Peyer's patch (tissue), 4 donors: ENCODE results near the gene ERCC2. TPM values are rescaled to one million over a fixed set of nuclear protein-coding genes. Genes with fewer than 3 reads are reported as not detected.

Experiments used
- DNase-seq, 3 donors: peaks; one replicate each; pipeline ENCODE4 v3.0.0-alpha.2; 2017 to 2019
- H3K27ac ChIP-seq, 4 donors: fragments of 200-600 bp; sonication (generic); one replicate each; pipeline ENCODE4 v1.5.1; 2016 to 2019
- H3K27me3 ChIP-seq, 2 donors: fragments of 200-600 bp; sonication (generic); one replicate each; pipeline ENCODE4 v1.5.1; 2019
- H3K36me3 ChIP-seq, 3 donors: fragments of 200-600 bp; sonication (generic); one replicate each; pipeline ENCODE4 v1.5.1; 2016 to 2019
- H3K4me1 ChIP-seq, 4 donors: fragments of 200-600 bp; sonication (generic); one replicate each; pipeline ENCODE4 v1.5.1; 2016 to 2019
- H3K4me3 ChIP-seq, 4 donors: fragments of 200-600 bp; sonication (generic); 1 replicate in 3 of 4; 2 replicates in 1 of 4; pipeline ENCODE4 v1.5.1; 2016 to 2019; ENCODE audit warnings: mild to moderate bottlenecking in 1 of 4
- H3K9me3 ChIP-seq, 4 donors: fragments of 200-600 bp; sonication (generic); one replicate each; pipeline ENCODE4 v1.5.1; 2016 to 2019; ENCODE audit warnings: mild to moderate bottlenecking in 1 of 4
- CTCF ChIP-seq, 6 experiments: fragments of 450-650 bp in 4 of 6; fragments of 200-600 bp in 2 of 6; sonication (generic) in 1 of 6; IDR thresholded peaks; one replicate each; pipeline ENCODE4 v1.5.1; 2017 to 2019; ENCODE audit warnings: antibody characterized with exemption in 6 of 6, mild to moderate bottlenecking in 3 of 6, moderate library complexity in 1 of 6
- POLR2A ChIP-seq, 2 donors: fragments of 450-650 bp; IDR thresholded peaks; one replicate each; pipeline ENCODE4 v1.5.1; 2017; ENCODE audit warnings: antibody characterized with exemption in 2 of 2, mild to moderate bottlenecking in 2 of 2, moderate library complexity in 2 of 2
- total RNA-seq, 4 donors: library from RNA; depleted of rRNA; stranded (reverse); fragments of >200 nt; gene quantifications; one replicate each; pipeline ENCODE4 v1.1.0, GENCODE V29; 2016

Gene ERCC2
- total RNA-seq, 4 donors from 2014 or later = 12.3 to 23.9 (median 14.3) TPM

GRCh38 chr19:45333609-45334303 lies 36.6 kb downstream of the ERCC2 start:
- TF ChIP-seq CTCF (IDR thresholded peaks at IDR 0.05) = no peak
- TF ChIP-seq POLR2A (IDR thresholded peaks at IDR 0.05) = no peak
- Histone ChIP-seq H3K27me3 (no peaks in the 10 kb centered on the region), H3K27ac (no peak overlapping the region), H3K9me3 (no peaks in the 10 kb centered on the region), H3K4me1 (no peaks in the 10 kb centered on the region), H3K36me3 (no peaks in the 10 kb centered on the region), H3K4me3 (no peak overlapping the region)
- DNase-seq = no peak

- TF ChIP-seq CTCF (IDR thresholded peaks at IDR 0.05) = no peak
- no peak for TF ChIP-seq POLR2A (IDR thresholded peaks at IDR 0.05)
- DNase-seq = no peak
Observed at GRCh38 chr19:45331411-45331810, 39.0 kb downstream of the ERCC2 start.

DNA sequence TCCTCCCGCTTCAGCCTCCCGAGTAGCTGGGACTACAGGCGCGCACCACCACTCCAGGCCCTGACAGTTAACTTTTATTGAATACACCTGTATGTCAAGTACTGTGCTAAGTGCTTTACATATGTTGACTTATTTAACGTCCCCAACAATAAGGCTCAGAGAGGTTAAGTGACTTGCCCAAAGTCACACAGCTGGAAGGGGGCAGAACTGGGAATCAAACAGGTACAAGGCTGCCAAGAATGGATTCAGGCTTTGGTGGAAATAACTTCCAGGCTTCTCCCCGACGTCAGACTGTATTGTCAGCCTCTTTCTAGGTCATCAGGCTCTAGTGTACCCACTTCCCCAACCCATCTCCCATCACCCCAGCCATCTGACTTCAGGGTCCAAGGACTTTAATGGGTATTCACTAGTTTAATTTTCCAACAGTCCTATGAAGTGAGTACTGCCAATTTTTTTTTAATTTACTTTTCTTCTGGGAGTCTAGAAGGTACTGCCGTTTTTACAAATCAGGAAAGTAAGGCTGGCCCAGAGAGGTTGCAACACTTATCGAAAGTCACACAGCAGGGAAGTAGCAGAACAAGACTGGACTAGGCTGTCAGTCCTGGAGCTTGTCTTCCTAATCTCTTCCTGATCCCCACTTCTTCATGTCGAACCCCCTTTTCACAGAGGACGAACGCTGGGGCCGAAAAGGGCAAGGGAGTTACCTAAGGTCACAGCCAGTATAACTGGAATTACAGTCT lies 42.8 kb downstream of the ERCC2 start:
- no peak for TF ChIP-seq POLR2A (IDR thresholded peaks at IDR 0.05)
- TF ChIP-seq CTCF (IDR thresholded peaks at IDR 0.05) = no peak
- H3K9me3 ChIP-seq = no peaks in the 10 kb centered on the region
- H3K27ac ChIP-seq = no peak overlapping the region
- no peak overlapping the region for H3K4me3 ChIP-seq
- H3K36me3 ChIP-seq = no peaks in the 10 kb centered on the region
- DNase-seq = no peak
- peaks cover 0 to 7% of the 10 kb centered on the region in 2 donors for H3K27me3 ChIP-seq
- H3K4me1 ChIP-seq = peaks cover 0 to 6% (median 0%) of the 10 kb centered on the region in 4 donors

More at GRCh38 chr19:45331411-45331810, 39.0 kb downstream of the ERCC2 start:
- Histone ChIP-seq H3K9me3 (no peaks in the 10 kb centered on the region), H3K27ac (no peak overlapping the region), H3K27me3 (no peaks in the 10 kb centered on the region), H3K4me1 (no peaks in the 10 kb centered on the region), H3K4me3 (no peak overlapping the region), H3K36me3 (no peaks in the 10 kb centered on the region)

GRCh38 chr19:45324349-45324907 lies 45.9 kb downstream of the ERCC2 start:
- TF ChIP-seq CTCF (IDR thresholded peaks at IDR 0.05) (no peak), POLR2A (IDR thresholded peaks at IDR 0.05) (no peak)
- Histone ChIP-seq H3K27ac (no peak overlapping the region), H3K4me3 (no peak overlapping the region), H3K36me3 (no peaks in the 10 kb centered on the region), H3K9me3 (no peaks in the 10 kb centered on the region), H3K27me3 (peaks cover 0 to 7% of the 10 kb centered on the region in 2 donors), H3K4me1 (peaks cover 0 to 6% (median 0%) of the 10 kb centered on the region in 4 donors)
- DNase-seq = no peak

DNA sequence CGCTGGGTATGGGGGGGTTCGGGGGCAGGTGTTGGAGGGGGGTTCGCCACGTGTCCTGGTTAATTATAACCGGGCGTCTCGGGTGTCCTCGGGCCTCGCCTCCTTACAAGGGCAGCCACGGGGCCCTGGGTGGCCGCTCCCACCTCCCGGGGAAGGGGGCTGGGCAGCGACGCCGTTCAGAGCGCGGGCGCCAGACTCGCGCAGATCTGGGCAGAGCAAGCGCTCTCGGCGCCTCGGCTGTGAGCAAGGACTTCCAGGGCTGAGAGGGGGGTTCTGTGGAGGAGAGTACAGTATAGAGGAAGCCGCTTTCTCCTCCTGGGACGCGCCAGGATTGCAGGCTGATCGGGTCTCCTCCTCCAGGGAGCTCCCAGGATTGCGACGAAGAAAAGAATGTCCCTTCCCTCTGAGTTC lies 46.7 kb downstream of the ERCC2 start:
- H3K4me3 ChIP-seq = peak overlapping the region in 2 of 4 donors; percentile 11 to 12
- H3K9me3 ChIP-seq = no peaks in the 10 kb centered on the region
- H3K4me1 ChIP-seq = peaks cover 0 to 6% (median 0%) of the 10 kb centered on the region in 4 donors
- H3K27me3 ChIP-seq = peaks cover 0 to 7% of the 10 kb centered on the region in 2 donors
- no peak for TF ChIP-seq POLR2A (IDR thresholded peaks at IDR 0.05)
- TF ChIP-seq CTCF (IDR thresholded peaks at IDR 0.05) = no peak
- no peak for DNase-seq
- no peaks in the 10 kb centered on the region for H3K36me3 ChIP-seq
- no peak overlapping the region for H3K27ac ChIP-seq
